Panc1 (cell line): ENCODE data around the gene ANKRD17. TPM values are rescaled to one million over a fixed set of nuclear protein-coding genes. Genes with fewer than 3 reads are reported as not detected.

Experiments
- ATAC-seq: fragments of 200-7000 bp; cut with Tn5 transposase; 2 replicates; pipeline ENCODE4 v1.9.1; 2020; ENCODE audit warnings: mild to moderate bottlenecking, moderate library complexity
- BruUV-seq: library from RNA; stranded (reverse); fragments of 400-500 nt; replicated peaks from 2 replicates; lab custom pipeline; 2021; lab: Mats Ljungman, UMichigan
- CTCF ChIA-PET: fragments of 300-600 bp; sonication (Branson Sonifier 250); formaldehyde crosslinking; loops from one replicate; lab custom pipeline; 2022; ENCODE audit warnings: antibody characterized with exemption; lab: Charles Lee
- POLR2A ChIA-PET: fragments of 300-600 bp; sonication (Branson Sonifier 250); formaldehyde crosslinking; loops from one replicate; lab custom pipeline; 2022; ENCODE audit warnings: antibody characterized with exemption; lab: Charles Lee
- DNase-seq: peaks from one replicate; pipeline ENCODE4 v3.0.0-alpha.2; 2010; ENCODE audit warnings: low read depth, low spot score
- H3K27ac ChIP-seq: 2 replicates; pipeline ENCODE4 v1.5.1; 2011; ENCODE audit warnings: mild to moderate bottlenecking, low read length, inconsistent platforms
- H3K27me3 ChIP-seq: fragments of 200-500 bp; sonication (Bioruptor generic); 2 replicates; pipeline ENCODE4 v1.6.0; 2014; ENCODE audit warnings: low read length, inconsistent platforms; ENCODE audit not compliant: control insufficient read depth, insufficient read depth
- H3K36me3 ChIP-seq: fragments of 200-500 bp; sonication (Bioruptor generic); 2 replicates; pipeline ENCODE4 v1.5.1; 2014; ENCODE audit warnings: inconsistent platforms, mild to moderate bottlenecking, low read length, moderate library complexity; ENCODE audit not compliant: control insufficient read depth, insufficient read depth
- H3K4me1 ChIP-seq: 2 replicates; pipeline ENCODE4 v1.5.1; 2011; ENCODE audit warnings: inconsistent platforms, mild to moderate bottlenecking, low read length, moderate library complexity; ENCODE audit not compliant: control insufficient read depth, insufficient read depth
- H3K4me3 ChIP-seq, 2 experiments: 2 replicates each; pipeline ENCODE4 v1.5.1; 2011 to 2012; ENCODE audit warnings: low read depth in 2 of 2, low read length in 2 of 2, mild to moderate bottlenecking in 2 of 2, inconsistent platforms in 1 of 2, moderate library complexity in 1 of 2
- H3K9me3 ChIP-seq: fragments of 200-500 bp; sonication (Bioruptor generic); 2 replicates; pipeline ENCODE4 v1.5.1; 2014; ENCODE audit warnings: low read depth, mild to moderate bottlenecking, inconsistent platforms, low read length, moderate library complexity; ENCODE audit not compliant: control insufficient read depth, insufficient read depth
- CTCF ChIP-seq: fragments of 450-650 bp; IDR thresholded peaks from 2 replicates; pipeline ENCODE4 v1.5.1; 2017; ENCODE audit warnings: mild to moderate bottlenecking
- POLR2AphosphoS5 ChIP-seq: IDR thresholded peaks from 2 replicates; pipeline ENCODE4 v1.6.1; 2012; ENCODE audit warnings: mild to moderate bottlenecking, low read depth, low read length, moderate library complexity
- REST ChIP-seq, 2 experiments: IDR thresholded peaks; 2 replicates each; pipeline ENCODE4 v1.6.1; 2011 to 2012; ENCODE audit warnings: low read depth in 2 of 2, control low read depth in 1 of 2, low read length in 1 of 2, mild to moderate bottlenecking in 1 of 2, moderate library complexity in 1 of 2; ENCODE audit not compliant: insufficient read depth in 1 of 2
- SIN3A ChIP-seq: IDR thresholded peaks from 2 replicates; pipeline ENCODE4 v1.6.1; 2012; ENCODE audit warnings: low read depth, mild to moderate bottlenecking, low read length, moderate library complexity, borderline replicate concordance; ENCODE audit not compliant: insufficient read depth
- TCF7L2 ChIP-seq: IDR thresholded peaks from 2 replicates; pipeline ENCODE4 v1.6.1; 2011; ENCODE audit warnings: mild to moderate bottlenecking, low read depth, low read length, inconsistent platforms
- in situ Hi-C: cut with HindIII; loops from 2 replicates; pipeline ENCODE4 v1.10.0; 2016; ENCODE audit warnings: low sequenced_read_pairs, low pct_unique_long_range_greater_than_20kb
- intact Hi-C: fragments of 100-400 bp; cut with micrococcal nuclease; formaldehyde crosslinking; loops from one replicate; pipeline ENCODE4 v1.10.0; 2022; ENCODE audit not compliant: unreplicated experiment
- total RNA-seq: library from RNA; stranded (reverse); gene quantifications from one replicate; pipeline ENCODE4 v1.2.1, GENCODE V29; 2021; ENCODE audit not compliant: unreplicated experiment

ANKRD17 gene
- total RNA-seq, 1 experiment from 2014 or later = 38.5 TPM

GRCh38 chr4:73231518-73232487 lies 26.8 kb downstream of the ANKRD17 start:
- no peak for ATAC-seq
- CTCF ChIA-PET = no interaction called here

More at GRCh38 chr4:73231518-73232487, 26.8 kb downstream of the ANKRD17 start:
- no TSS peak for BruUV-seq
- H3K27ac ChIP-seq = no peak overlapping the region
- no peaks in the 10 kb centered on the region for H3K27me3 ChIP-seq
- in situ Hi-C loops = no loop called here
- no peak for DNase-seq
- no peak overlapping the region for H3K4me3 ChIP-seq
- POLR2A ChIA-PET = interaction anchor here (0.6 to 1.2 kb wide), 2 partner anchors 9 to 160 kb away, joined by 4 to 6 read pairs; no protein-coding TSS in a partner anchor
- H3K4me1 ChIP-seq = no peaks in the 10 kb centered on the region
- H3K36me3 ChIP-seq = no peaks in the 10 kb centered on the region; the same call in 1 of the 2 replicates
- H3K9me3 ChIP-seq = no peaks in the 10 kb centered on the region
- intact Hi-C loops = no loop called here
- TF ChIP-seq TCF7L2 = no peak
- no peak for TF ChIP-seq POLR2AphosphoS5
- no peak for TF ChIP-seq SIN3A
- no peak for TF ChIP-seq CTCF
- no peak for TF ChIP-seq REST (IDR thresholded peaks at IDR 0.05; ENCODE audit: insufficient read depth in 1 of 2, low read depth in 2 of 2, low read length in 1 of 2)
